Measurements from ENCODE around the gene DAPK3. TPM values are rescaled to one million over a fixed set of nuclear protein-coding genes. Genes with fewer than 3 reads are reported as not detected.

Gene DAPK3
- total RNA-seq, 1 experiment from 2014 or later = 121 TPM

- H3K4ac ChIP-seq (ENCODE audit: low read depth, low read length) = no peak overlapping the region
- no peak overlapping the region for H3T11ph ChIP-seq (ENCODE audit: low read length)
- H2AK5ac ChIP-seq (ENCODE audit: insufficient read length, low read length) = no peak overlapping the region
- TF ChIP-seq CTCF (conservative IDR thresholded peaks at IDR 0.05) = peak; percentile 84
- WGBS (ENCODE audit: extremely low coverage, insufficient read length, low lambda C conversion rate) = no CpG with 5 or more reads among the region's 30 CpGs
- peak; percentile 83 for DNase-seq
- H4K5ac ChIP-seq (ENCODE audit: insufficient read length, low read depth, low read length) = no peak overlapping the region
- peaks cover 22 to 28% (median 24%) of the 10 kb centered on the region in 3 experiments for H3K36me3 Mint-ChIP-seq (ENCODE audit: insufficient read depth in 1 of 3, low read depth in 3 of 3)
- H3K79me1 ChIP-seq (ENCODE audit: insufficient read depth, low read depth, low read length, poor library complexity, severe bottlenecking) = peaks cover 5% of the 10 kb centered on the region
- peaks cover 9% of the 10 kb centered on the region for H3K27me3 Mint-ChIP-seq (ENCODE audit: low read depth)
- no peaks in the 10 kb centered on the region for H3K4me1 ChIP-seq (ENCODE audit: insufficient read depth, low read length)
- H3K27me3 ChIP-seq (ENCODE audit: insufficient read depth, low read length) = no peaks in the 10 kb centered on the region
- no peak overlapping the region for H2BK120ac ChIP-seq (ENCODE audit: low read depth, low read length, poor library complexity, severe bottlenecking)
- H2BK15ac ChIP-seq (ENCODE audit: low read depth, low read length) = no peak overlapping the region
- no peak overlapping the region for H2BK20ac ChIP-seq (ENCODE audit: low read depth, low read length, poor library complexity, severe bottlenecking)
- no peak overlapping the region for H4K8ac ChIP-seq (replicated peaks; ENCODE audit: insufficient read length, low read depth, low read length)
- no peak overlapping the region for H3K56ac ChIP-seq (ENCODE audit: insufficient read length, low read depth, low read length)
- no peak overlapping the region for H3K9ac ChIP-seq (ENCODE audit: extremely low read depth, insufficient read length, low read length)
- no peak overlapping the region for H3K18ac ChIP-seq (ENCODE audit: insufficient read length, low read depth, low read length)
- H3K4me2 ChIP-seq (ENCODE audit: insufficient read depth, insufficient read length, low read length) = peak overlapping the region; percentile 85
- peaks cover 20% of the 10 kb centered on the region for H3K79me2 ChIP-seq (ENCODE audit: insufficient read depth, low read length)
- no peak overlapping the region for H2BK12ac ChIP-seq (ENCODE audit: insufficient read length, low read depth, low read length)
- H3K4me3 Mint-ChIP-seq = peak overlapping the region; percentile 42 to 99
- H3K27ac ChIP-seq (ENCODE audit: insufficient read length, low read depth, low read length) = no peak overlapping the region
- no peak overlapping the region for H4K91ac ChIP-seq (ENCODE audit: insufficient read length, low read depth, low read length)
- peaks cover 31 to 37% of the 10 kb centered on the region in 2 experiments for H3K4me1 Mint-ChIP-seq
- no peak overlapping the region for H3K23ac ChIP-seq (ENCODE audit: insufficient read length, low read depth, low read length)
- H3K23me2 ChIP-seq (ENCODE audit: insufficient read length, low read depth, low read length, poor library complexity, severe bottlenecking) = peaks cover 25% of the 10 kb centered on the region
- no peak overlapping the region for H3K14ac ChIP-seq (ENCODE audit: insufficient read depth, low read length)
- H3K27ac Mint-ChIP-seq = no peak overlapping the region; a peak in 1 of 7 replicates
- H3K9me3 ChIP-seq (ENCODE audit: control insufficient read depth, low read depth, low read length) = no peaks in the 10 kb centered on the region
- peaks cover 4% of the 10 kb centered on the region for H4K20me1 ChIP-seq (ENCODE audit: control insufficient read depth, insufficient read depth, insufficient read length)
- no peak overlapping the region for H2AFZ ChIP-seq (ENCODE audit: low read length)
- H2BK5ac ChIP-seq (ENCODE audit: insufficient read length, low read length) = no peak overlapping the region
- peaks cover 0 to 4% of the 10 kb centered on the region in 2 experiments; a peak in 3 of 5 replicates for H3K9me3 Mint-ChIP-seq
Observed at GRCh38 chr19:3987619-3988371, 16.9 kb upstream of the DAPK3 start.
